ENCODE data around the gene ADCY2. TPM values are rescaled to one million over a fixed set of nuclear protein-coding genes. Genes with fewer than 3 reads are reported as not detected.
A peak's percentile ranks its signal among the peaks of the same experiment; 100 is the strongest.

Gene ADCY2
- total RNA-seq, 2 experiments from 2014 or later: not detected

- Mint-ChIP-seq H3K27me3 (no peaks in the 10 kb centered on the region), H3K36me3 (ENCODE audit: low read depth) (peaks cover 58% of the 10 kb centered on the region), H3K27ac (peak overlapping the region; percentile 25), H3K9me3 (no peaks in the 10 kb centered on the region), H3K4me1 (ENCODE audit: low read depth) (peaks cover 65% of the 10 kb centered on the region), H3K4me3 (peak overlapping the region; percentile 10)
- POLR2A ChIA-PET: interaction anchor here (1.7 kb wide), 1 partner anchor 14 kb away, joined by 6 read pairs; no protein-coding TSS in a partner anchor
- intact Hi-C loops (cut with micrococcal nuclease): no loop called here
- no peak for ATAC-seq
- CTCF ChIA-PET: interaction anchor here (1.1 to 1.8 kb wide), 3 partner anchors 10 to 21 kb away, joined by 3 to 6 read pairs (median 4); partner anchors contain the start of gene CFAP90
- DNase-seq: peak; percentile 7
- TF ChIP-seq CTCF (IDR thresholded peaks at IDR 0.05): no peak
Observed at GRCh38 chr5:7871653-7872052, 475.7 kb downstream of the ADCY2 start.

- no peaks in the 10 kb centered on the region for H3K9me3 Mint-ChIP-seq
- CTCF ChIA-PET: interaction anchor here (1.2 to 1.8 kb wide), 3 partner anchors 9 to 14 kb away, joined by 3 to 6 read pairs (median 4); no protein-coding TSS in a partner anchor
- ATAC-seq (no peak), DNase-seq (no peak)
- TF ChIP-seq CTCF (IDR thresholded peaks at IDR 0.05): no peak
- H3K4me3 Mint-ChIP-seq: peak overlapping the region; percentile 34
- POLR2A ChIA-PET: interaction anchor here (1.7 kb wide), 1 partner anchor 15 kb away, joined by 6 read pairs; no protein-coding TSS in a partner anchor
- intact Hi-C loops (cut with micrococcal nuclease): no loop called here
- peak overlapping the region; percentile 72 for H3K27ac Mint-ChIP-seq
- no peaks in the 10 kb centered on the region for H3K27me3 Mint-ChIP-seq
- H3K36me3 Mint-ChIP-seq (ENCODE audit: low read depth): peaks cover 56% of the 10 kb centered on the region
- peaks cover 63% of the 10 kb centered on the region for H3K4me1 Mint-ChIP-seq (ENCODE audit: low read depth)
Observed at GRCh38 chr5:7872517-7873130, 476.7 kb downstream of the ADCY2 start.

GRCh38 chr5:7873216-7873615 is 477.3 kb downstream of the ADCY2 start:
- ChIA-PET POLR2A (interaction anchor here (1.0 to 1.7 kb wide), 2 partner anchors 9 to 15 kb away, joined by 4 to 6 read pairs; no protein-coding TSS in a partner anchor), CTCF (interaction anchor here (1.2 to 4.1 kb wide), 3 partner anchors 12 to 15 kb away, joined by 3 to 23 read pairs (median 6); no protein-coding TSS in a partner anchor)
- Mint-ChIP-seq H3K9me3 (no peaks in the 10 kb centered on the region), H3K36me3 (ENCODE audit: low read depth) (peaks cover 62% of the 10 kb centered on the region), H3K4me3 (peak overlapping the region; percentile 34), H3K4me1 (ENCODE audit: low read depth) (peaks cover 65% of the 10 kb centered on the region), H3K27me3 (no peaks in the 10 kb centered on the region), H3K27ac (peak overlapping the region; percentile 72)
- intact Hi-C loops (cut with micrococcal nuclease): no loop called here
- no peak for TF ChIP-seq CTCF (IDR thresholded peaks at IDR 0.05)
- ATAC-seq (no peak), DNase-seq (peak; percentile 46)

- Mint-ChIP-seq H3K4me3 (no peak overlapping the region), H3K4me1 (ENCODE audit: low read depth) (peaks cover 75% of the 10 kb centered on the region), H3K27me3 (no peaks in the 10 kb centered on the region), H3K36me3 (ENCODE audit: low read depth) (peaks cover 69% of the 10 kb centered on the region), H3K27ac (no peak overlapping the region), H3K9me3 (no peaks in the 10 kb centered on the region)
- ChIA-PET CTCF (interaction anchor here (4.1 kb wide), 1 partner anchor 12 kb away, joined by 23 read pairs; no protein-coding TSS in a partner anchor), POLR2A (no interaction called here)
- ATAC-seq (no peak), DNase-seq (no peak)
- intact Hi-C loops (cut with micrococcal nuclease): no loop called here
- TF ChIP-seq CTCF (IDR thresholded peaks at IDR 0.05): no peak
Observed at GRCh38 chr5:7874639-7875038, 478.7 kb downstream of the ADCY2 start.

- H3K27ac Mint-ChIP-seq: no peak overlapping the region
- H3K4me1 Mint-ChIP-seq (ENCODE audit: low read depth): peaks cover 71% of the 10 kb centered on the region
- no peak for ATAC-seq
- ChIA-PET CTCF (interaction anchor here (4.1 kb wide), 1 partner anchor 11 kb away, joined by 23 read pairs; no protein-coding TSS in a partner anchor), POLR2A (no interaction called here)
- intact Hi-C loops (cut with micrococcal nuclease): no loop called here
- no peak for DNase-seq
- peaks cover 71% of the 10 kb centered on the region for H3K36me3 Mint-ChIP-seq (ENCODE audit: low read depth)
- no peaks in the 10 kb centered on the region for H3K9me3 Mint-ChIP-seq
- TF ChIP-seq CTCF (IDR thresholded peaks at IDR 0.05): no peak
- H3K27me3 Mint-ChIP-seq: no peaks in the 10 kb centered on the region
- H3K4me3 Mint-ChIP-seq: no peak overlapping the region
Observed at GRCh38 chr5:7875151-7875550, 479.2 kb downstream of the ADCY2 start.

All from activated CD8-positive, alpha-beta T cell treated with anti-CD3 and anti-CD28 coated beads for 36 hours (primary cell).